HepG2 (cell line): Measurements from ENCODE around the gene FNDC3B. TPM values are rescaled to one million over a fixed set of nuclear protein-coding genes. Genes with fewer than 3 reads are reported as not detected.

ENCODE experiments used
- FOSL2 ChIP-seq: sonication (generic); formaldehyde crosslinking; IDR thresholded peaks from 2 replicates; pipeline ENCODE4 v1.4.0; 2020; ENCODE audit warnings: missing genetic modification reagents
- GLMP ChIP-seq: sonication (generic); formaldehyde crosslinking; IDR thresholded peaks from 2 replicates; pipeline ENCODE4 v1.9.0; 2021; ENCODE audit warnings: missing genetic modification reagents, mild to moderate bottlenecking, borderline replicate concordance
- KDM1A ChIP-seq: IDR thresholded peaks from 2 replicates; pipeline ENCODE4 v1.6.1; 2016; ENCODE audit warnings: missing compliant biosample characterization
- NKX3-1 ChIP-seq: sonication (generic); formaldehyde crosslinking; IDR thresholded peaks from 2 replicates; pipeline ENCODE4 v1.5.0; 2020; ENCODE audit warnings: missing genetic modification reagents
- PCBP1 ChIP-seq: fragments of 200-400 bp; formaldehyde crosslinking; IDR thresholded peaks from 2 replicates; pipeline ENCODE4 v1.6.1; 2017; ENCODE audit warnings: mild to moderate bottlenecking, low read depth, low read length, borderline replicate concordance
- SOX5 ChIP-seq: IDR thresholded peaks from 2 replicates; pipeline ENCODE4 v1.6.1; 2016; ENCODE audit warnings: borderline replicate concordance
- SP5 ChIP-seq: IDR thresholded peaks from 2 replicates; pipeline ENCODE4 v1.6.1; 2016; ENCODE audit warnings: low read depth, borderline replicate concordance
- TEAD2 ChIP-seq: sonication (generic); formaldehyde crosslinking; IDR thresholded peaks from 2 replicates; pipeline ENCODE4 v1.9.0; 2021; ENCODE audit warnings: missing genetic modification reagents
- ZFP36L2 ChIP-seq: sonication (generic); formaldehyde crosslinking; IDR thresholded peaks from 2 replicates; pipeline ENCODE4 v1.4.0; 2020; ENCODE audit warnings: missing genetic modification reagents
- ZIK1 ChIP-seq: sonication (generic); formaldehyde crosslinking; IDR thresholded peaks from 2 replicates; pipeline ENCODE4 v1.5.0; 2020; ENCODE audit warnings: mild to moderate bottlenecking, low read depth, missing genetic modification reagents, borderline replicate concordance
- ZNF260 ChIP-seq: sonication (generic); formaldehyde crosslinking; IDR thresholded peaks from 2 replicates; pipeline ENCODE4 v1.4.0; 2020; ENCODE audit warnings: missing genetic modification reagents, low read depth, mild to moderate bottlenecking, borderline replicate concordance
- ZNF414 ChIP-seq: sonication (generic); formaldehyde crosslinking; IDR thresholded peaks from 2 replicates; pipeline ENCODE4 v1.5.0; 2020; ENCODE audit warnings: missing genetic modification reagents
- ZNF501 ChIP-seq: sonication (generic); formaldehyde crosslinking; IDR thresholded peaks from 2 replicates; pipeline ENCODE4 v1.5.1; 2020; ENCODE audit warnings: mild to moderate bottlenecking, moderate library complexity, missing genetic modification reagents
- ZNF557 ChIP-seq: sonication (generic); formaldehyde crosslinking; IDR thresholded peaks from 2 replicates; pipeline ENCODE4 v1.4.0; 2020; ENCODE audit warnings: missing genetic modification reagents
- ZNF816 ChIP-seq: sonication (generic); formaldehyde crosslinking; IDR thresholded peaks from 2 replicates; pipeline ENCODE4 v1.8.0; 2022; ENCODE audit warnings: missing genetic modification reagents, mild to moderate bottlenecking, borderline replicate concordance
- polyA plus RNA-seq, 8 experiments: library from polyadenylated mRNA; depleted of rRNA in 3 of 8; stranded (reverse) in 7 of 8; unstranded in 1 of 8; fragments of >200 nt; fragmentation: Illumina TruSeq in 4 of 8; extraction: Trizol in 4 of 8; gene quantifications; 2 replicates each; pipeline versions ENCODE4 v1.2.1 to v1.2.3, GENCODE V29; 2011 to 2016; ENCODE audit warnings: low read depth in 4 of 8, missing spikeins in 1 of 8, mixed read lengths in 1 of 8; ENCODE audit not compliant: insufficient read depth in 1 of 8
- total RNA-seq, 5 experiments: library from RNA; depleted of rRNA; stranded (reverse); fragments of >200 nt; fragmentation: Illumina TruSeq; extraction: Trizol; gene quantifications; 2 replicates each; pipeline ENCODE4 v1.2.3, GENCODE V29; 2016; ENCODE audit warnings: low read depth in 1 of 5
- TF ChIP-seq, protein P1 (sequence below): sonication (generic); formaldehyde crosslinking; IDR thresholded peaks from 2 replicates; pipeline ENCODE4 v1.5.0; 2020; ENCODE audit warnings: missing genetic modification reagents, mild to moderate bottlenecking, borderline replicate concordance
- TF ChIP-seq, protein P2 (sequence below): IDR thresholded peaks from 2 replicates; pipeline ENCODE4 v1.4.0; 2020; ENCODE audit warnings: mild to moderate bottlenecking, missing genetic modification reagents
- TF ChIP-seq, protein P3 (sequence below): sonication (generic); formaldehyde crosslinking; IDR thresholded peaks from 2 replicates; pipeline ENCODE4 v1.5.0; 2020; ENCODE audit warnings: mild to moderate bottlenecking, missing genetic modification reagents

The FNDC3B gene
- total and polyA plus RNA-seq, 2 of the 13 experiments (the other 11 are each of a cell fraction or from before 2014, with no cell fraction given) = 74.8 to 103 TPM

DNA sequence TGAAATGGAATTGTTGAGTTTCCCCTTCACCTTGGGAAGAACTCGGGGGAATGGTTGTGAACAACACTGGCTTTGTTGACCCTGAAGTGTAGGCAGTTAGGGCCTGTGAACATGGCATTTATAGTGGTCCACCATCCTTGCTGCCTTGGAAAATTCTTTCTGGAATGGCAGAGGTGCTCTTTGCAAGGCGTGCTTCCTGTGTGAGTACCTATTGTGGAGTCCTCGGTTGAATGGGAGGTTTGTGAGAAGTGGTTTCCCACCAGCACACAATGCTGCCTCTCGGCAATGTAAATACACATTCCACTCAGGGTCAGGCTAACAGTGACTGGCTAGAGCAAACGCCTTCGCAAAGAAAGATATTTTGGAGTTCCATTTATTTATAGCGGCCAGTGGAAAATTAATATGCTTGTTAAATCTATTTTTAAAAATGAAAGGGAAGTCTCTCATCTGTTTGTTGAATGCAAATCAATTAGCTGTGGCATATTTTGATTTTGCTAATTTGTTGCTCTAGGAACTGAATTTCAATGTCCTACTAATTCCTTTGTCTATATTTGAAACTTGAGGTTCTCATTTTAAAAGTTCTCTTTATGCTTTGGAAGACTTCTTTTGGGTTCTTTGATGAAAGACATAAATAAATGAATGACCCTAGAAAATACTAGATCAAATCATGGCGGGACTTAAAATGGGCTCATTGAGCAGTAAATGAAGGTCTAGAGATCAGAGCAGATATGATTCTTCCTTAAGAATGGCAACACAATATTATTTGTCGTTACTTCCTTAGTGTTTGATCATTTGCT lies 59.5 kb downstream of the FNDC3B start (continued):
- TF ChIP-seq ZNF557 (CRISPR knock-in tag) = no peak
- no peak for TF ChIP-seq ZNF260 (CRISPR knock-in tag)
- no peak for TF ChIP-seq TEAD2
- no peak for TF ChIP-seq SP5 (CRISPR knock-in tag)
- TF ChIP-seq ZNF501 (CRISPR knock-in tag) = no peak
- TF ChIP-seq, protein P1, sequence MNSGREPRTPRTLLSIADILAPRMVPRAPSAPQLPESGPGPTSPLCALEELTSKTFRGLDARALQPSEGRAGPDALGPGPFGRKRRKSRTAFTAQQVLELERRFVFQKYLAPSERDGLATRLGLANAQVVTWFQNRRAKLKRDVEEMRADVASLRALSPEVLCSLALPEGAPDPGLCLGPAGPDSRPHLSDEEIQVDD (CRISPR knock-in tag) = no peak
- TF ChIP-seq ZIK1 (CRISPR knock-in tag) = no peak
- TF ChIP-seq ZNF414 = peak; percentile 63; the same call in 1 of the 2 replicates
- no peak for TF ChIP-seq KDM1A
- TF ChIP-seq, protein P2, sequence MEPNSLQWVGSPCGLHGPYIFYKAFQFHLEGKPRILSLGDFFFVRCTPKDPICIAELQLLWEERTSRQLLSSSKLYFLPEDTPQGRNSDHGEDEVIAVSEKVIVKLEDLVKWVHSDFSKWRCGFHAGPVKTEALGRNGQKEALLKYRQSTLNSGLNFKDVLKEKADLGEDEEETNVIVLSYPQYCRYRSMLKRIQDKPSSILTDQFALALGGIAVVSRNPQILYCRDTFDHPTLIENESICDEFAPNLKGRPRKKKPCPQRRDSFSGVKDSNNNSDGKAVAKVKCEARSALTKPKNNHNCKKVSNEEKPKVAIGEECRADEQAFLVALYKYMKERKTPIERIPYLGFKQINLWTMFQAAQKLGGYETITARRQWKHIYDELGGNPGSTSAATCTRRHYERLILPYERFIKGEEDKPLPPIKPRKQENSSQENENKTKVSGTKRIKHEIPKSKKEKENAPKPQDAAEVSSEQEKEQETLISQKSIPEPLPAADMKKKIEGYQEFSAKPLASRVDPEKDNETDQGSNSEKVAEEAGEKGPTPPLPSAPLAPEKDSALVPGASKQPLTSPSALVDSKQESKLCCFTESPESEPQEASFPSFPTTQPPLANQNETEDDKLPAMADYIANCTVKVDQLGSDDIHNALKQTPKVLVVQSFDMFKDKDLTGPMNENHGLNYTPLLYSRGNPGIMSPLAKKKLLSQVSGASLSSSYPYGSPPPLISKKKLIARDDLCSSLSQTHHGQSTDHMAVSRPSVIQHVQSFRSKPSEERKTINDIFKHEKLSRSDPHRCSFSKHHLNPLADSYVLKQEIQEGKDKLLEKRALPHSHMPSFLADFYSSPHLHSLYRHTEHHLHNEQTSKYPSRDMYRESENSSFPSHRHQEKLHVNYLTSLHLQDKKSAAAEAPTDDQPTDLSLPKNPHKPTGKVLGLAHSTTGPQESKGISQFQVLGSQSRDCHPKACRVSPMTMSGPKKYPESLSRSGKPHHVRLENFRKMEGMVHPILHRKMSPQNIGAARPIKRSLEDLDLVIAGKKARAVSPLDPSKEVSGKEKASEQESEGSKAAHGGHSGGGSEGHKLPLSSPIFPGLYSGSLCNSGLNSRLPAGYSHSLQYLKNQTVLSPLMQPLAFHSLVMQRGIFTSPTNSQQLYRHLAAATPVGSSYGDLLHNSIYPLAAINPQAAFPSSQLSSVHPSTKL (CRISPR knock-in tag) = peak; percentile 84
- peak; percentile 62 for TF ChIP-seq FOSL2 (CRISPR knock-in tag)
- TF ChIP-seq, protein P3, sequence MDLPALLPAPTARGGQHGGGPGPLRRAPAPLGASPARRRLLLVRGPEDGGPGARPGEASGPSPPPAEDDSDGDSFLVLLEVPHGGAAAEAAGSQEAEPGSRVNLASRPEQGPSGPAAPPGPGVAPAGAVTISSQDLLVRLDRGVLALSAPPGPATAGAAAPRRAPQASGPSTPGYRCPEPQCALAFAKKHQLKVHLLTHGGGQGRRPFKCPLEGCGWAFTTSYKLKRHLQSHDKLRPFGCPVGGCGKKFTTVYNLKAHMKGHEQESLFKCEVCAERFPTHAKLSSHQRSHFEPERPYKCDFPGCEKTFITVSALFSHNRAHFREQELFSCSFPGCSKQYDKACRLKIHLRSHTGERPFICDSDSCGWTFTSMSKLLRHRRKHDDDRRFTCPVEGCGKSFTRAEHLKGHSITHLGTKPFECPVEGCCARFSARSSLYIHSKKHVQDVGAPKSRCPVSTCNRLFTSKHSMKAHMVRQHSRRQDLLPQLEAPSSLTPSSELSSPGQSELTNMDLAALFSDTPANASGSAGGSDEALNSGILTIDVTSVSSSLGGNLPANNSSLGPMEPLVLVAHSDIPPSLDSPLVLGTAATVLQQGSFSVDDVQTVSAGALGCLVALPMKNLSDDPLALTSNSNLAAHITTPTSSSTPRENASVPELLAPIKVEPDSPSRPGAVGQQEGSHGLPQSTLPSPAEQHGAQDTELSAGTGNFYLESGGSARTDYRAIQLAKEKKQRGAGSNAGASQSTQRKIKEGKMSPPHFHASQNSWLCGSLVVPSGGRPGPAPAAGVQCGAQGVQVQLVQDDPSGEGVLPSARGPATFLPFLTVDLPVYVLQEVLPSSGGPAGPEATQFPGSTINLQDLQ = no peak
- TF ChIP-seq SOX5 = peak; percentile 93
- TF ChIP-seq NKX3-1 (CRISPR knock-in tag) = no peak
- TF ChIP-seq GLMP (CRISPR knock-in tag) = no peak
- no peak; the same call in 1 of the 2 replicates for TF ChIP-seq ZNF816
- no peak for TF ChIP-seq ZFP36L2 (CRISPR knock-in tag)
- no peak for TF ChIP-seq PCBP1
